Islet of Langerhans (tissue), 1 donor: ENCODE results near the gene RELL1.
"Not testable (repeated sequence)": the region's sequence is repeated elsewhere in the genome, so short reads cannot be mapped to it uniquely, and the experiment has no call there.

Experiments
- FAIRE-seq: peaks from one replicate; lab custom pipeline; 2011; peaks lifted over from hg19 to GRCh38; lab: Jason Lieb, UNC

RELL1 gene

DNA sequence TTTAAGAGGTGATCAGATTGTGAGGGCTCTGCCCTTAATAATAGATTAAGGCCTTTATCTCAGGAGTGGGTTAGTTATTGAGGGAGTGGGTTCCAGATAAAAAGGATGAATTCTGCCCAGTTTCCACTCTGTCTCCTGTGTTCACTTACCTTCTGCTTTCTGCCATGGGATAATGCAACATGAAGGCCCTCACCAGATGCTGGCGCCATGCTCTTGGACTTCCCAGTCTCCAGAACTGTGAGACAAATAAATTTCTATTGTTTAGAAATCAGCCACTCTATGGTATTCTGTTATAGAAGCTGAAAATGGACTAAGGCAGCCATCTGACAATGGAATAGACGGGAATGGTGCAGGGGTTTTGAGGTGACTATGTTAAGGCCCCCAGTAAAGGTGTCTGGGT is 6.9 kb upstream of the RELL1 start:
- no peak for FAIRE-seq

- no peak for FAIRE-seq
These were observed 4.8 kb upstream of the RELL1 start for GRCh38 chr4:37690976-37691375.

DNA sequence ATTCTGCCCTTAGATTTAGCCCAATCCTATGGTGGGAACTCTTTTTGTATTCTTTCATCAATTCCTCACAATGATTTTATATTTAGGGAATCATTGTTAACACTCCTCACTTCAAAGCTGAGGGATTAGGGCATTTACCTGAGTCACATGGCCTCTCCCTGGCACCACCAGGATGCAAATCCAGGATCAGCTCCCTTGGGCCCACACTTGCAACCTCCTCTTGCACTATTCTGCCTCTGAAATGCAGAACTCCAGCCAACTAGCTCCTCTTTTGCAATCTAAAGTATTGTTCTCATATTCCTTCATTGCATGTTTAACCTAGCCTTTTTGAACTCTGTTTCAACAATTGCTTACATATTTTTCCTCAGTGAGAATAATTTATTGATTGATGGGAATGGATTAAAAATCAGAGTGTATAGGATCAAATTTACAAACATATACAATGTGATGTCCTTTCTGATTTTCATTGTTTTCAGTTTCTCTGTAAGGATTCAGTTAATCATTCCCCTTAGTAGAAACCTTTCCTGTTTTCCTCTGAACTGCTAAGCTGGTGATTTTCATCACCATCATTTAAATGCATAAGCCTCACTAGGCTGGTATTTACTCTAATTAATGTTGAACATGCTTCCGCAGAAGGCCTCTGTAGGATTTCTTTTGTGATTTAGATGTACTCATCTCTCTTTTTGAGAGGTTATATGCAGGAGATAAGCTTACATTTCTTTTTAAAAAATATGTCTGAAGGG is 3.3 kb upstream of the RELL1 start:
- FAIRE-seq = peak; percentile 43

DNA sequence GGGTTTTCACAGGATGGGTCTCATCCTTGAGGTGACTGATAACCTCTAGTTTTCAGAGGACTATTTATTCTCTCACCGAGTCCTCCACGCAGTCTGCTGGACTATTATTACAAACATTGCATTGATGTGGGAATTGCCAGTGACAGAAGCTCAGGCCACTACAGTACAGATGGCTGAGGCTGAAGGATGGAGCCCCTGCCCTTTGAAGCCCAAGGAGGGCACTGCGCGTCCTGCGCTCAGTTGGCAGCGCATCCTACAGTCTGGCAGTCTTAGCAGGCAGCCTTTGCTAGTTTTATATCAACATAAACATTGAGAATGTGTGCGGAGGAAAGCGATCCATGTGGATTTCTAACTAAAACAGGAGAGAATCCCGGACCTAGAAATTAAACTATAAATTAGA is 1.5 kb upstream of the RELL1 start:
- no peak for FAIRE-seq

GRCh38 chr4:37687194-37687562 is 1.0 kb upstream of the RELL1 start:
- no peak for FAIRE-seq

GRCh38 chr4:37685823-37686372 is 278 bp downstream of the RELL1 start:
- no peak for FAIRE-seq

DNA sequence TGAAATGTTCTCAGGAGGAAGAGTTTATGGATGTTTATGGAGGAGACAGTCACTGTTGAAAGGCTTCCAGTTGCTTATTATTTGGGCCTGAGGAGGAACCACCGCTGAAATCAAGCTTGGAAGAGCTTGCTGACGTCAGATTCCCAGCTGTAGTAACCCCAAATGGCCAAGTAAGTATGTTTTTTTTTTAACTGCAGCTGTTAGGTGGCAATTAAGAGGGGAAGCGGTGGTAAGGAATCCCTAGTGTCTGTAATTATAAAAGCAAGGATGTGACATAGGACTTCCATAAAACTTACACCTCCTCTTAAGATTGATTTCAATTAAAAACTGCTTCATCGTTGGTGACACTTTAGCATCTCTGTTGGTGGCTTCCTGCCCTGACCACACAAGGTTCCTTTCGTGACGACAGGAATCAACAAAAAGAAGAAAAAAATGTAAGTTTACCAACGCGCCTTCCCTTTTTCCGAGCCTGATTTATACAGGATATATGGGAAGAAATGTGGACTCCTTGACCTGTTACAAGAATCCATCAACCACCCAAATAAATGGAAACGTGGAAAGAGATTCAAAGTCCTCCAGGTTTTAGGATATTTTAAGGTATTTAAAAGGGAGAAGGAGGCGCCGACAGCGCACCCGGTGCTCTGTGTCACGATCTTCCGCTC is 884 bp downstream of the RELL1 start:
- no peak for FAIRE-seq

GRCh38 chr4:37684154-37684553 is 2.0 kb downstream of the RELL1 start:
- FAIRE-seq = no peak

DNA sequence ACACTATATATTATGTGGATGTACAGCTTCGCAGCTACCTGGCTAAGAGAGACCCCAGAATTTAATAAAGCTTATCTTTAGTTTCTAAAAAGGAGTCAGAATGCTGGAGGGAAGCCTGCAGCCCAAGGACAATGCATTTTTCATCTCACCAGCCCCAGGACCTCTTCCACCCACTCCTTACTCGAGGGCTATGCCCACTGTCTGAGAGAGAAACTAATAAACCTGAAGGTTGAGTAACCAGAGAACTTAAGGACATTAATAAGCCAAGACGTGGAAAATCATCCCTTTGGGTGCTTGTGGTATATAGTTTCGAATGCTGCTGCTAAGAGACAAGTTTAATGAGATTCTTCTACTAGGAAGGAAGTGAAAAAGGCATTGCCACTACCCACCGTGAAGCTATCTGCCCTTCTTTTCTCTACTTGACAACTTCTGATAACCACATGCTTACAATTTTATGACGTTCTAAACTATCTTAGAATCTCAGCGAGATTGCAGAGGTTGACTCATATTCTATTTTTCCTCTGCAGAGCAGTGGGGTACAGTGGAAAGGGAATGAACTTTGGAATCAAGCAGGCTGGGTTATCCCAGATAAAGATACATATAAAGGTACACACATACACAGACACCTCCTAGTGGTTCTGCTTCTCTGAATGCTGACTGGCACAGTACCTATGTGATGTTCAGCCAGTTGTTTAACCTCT is 3.3 kb downstream of the RELL1 start:
- FAIRE-seq = no peak

DNA sequence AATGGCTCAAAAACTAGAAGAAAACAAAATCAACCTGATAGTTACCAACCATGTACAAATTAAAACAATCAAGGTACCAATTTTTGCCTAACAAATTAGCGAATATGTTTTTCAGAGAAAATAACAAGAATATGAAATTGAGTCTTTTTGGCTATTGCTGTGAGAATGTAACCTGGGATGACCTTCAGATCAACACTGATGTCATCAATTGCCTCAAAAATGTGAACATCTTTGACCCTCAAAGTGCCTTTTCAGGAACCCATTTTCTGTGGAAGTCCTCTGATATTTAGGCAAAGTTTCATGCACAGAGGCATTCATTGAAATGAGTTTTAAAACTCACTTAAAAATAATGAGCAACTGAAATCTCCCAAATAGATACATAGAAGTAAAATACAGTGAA is 6.1 kb downstream of the RELL1 start:
- FAIRE-seq = no peak

- no peak for FAIRE-seq
These were observed 6.9 kb downstream of the RELL1 start for GRCh38 chr4:37679301-37679700.

- FAIRE-seq = no peak
These were observed 7.6 kb downstream of the RELL1 start for GRCh38 chr4:37678624-37679023.

GRCh38 chr4:37675587-37676290 is 10.4 kb downstream of the RELL1 start:
- no peak for FAIRE-seq

DNA sequence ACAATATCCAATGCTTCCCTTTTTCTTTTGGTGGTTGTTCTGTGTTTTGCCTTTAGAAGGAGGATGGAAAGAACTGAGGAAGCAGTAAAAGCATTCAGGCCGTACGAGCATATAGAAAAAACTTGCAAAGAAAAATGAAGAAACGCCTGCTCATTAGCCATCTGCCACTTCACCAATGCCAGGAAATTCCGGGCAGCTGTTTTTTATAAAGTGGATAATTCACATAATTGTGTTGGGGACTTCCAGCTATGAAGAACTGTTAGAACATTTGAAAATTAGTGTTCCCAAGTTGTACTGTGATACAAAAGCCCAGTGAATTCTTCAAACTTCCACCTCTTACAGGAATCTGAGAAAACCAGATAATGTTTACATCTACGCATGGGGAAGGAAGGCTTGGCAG is 11.7 kb downstream of the RELL1 start:
- no peak for FAIRE-seq

DNA sequence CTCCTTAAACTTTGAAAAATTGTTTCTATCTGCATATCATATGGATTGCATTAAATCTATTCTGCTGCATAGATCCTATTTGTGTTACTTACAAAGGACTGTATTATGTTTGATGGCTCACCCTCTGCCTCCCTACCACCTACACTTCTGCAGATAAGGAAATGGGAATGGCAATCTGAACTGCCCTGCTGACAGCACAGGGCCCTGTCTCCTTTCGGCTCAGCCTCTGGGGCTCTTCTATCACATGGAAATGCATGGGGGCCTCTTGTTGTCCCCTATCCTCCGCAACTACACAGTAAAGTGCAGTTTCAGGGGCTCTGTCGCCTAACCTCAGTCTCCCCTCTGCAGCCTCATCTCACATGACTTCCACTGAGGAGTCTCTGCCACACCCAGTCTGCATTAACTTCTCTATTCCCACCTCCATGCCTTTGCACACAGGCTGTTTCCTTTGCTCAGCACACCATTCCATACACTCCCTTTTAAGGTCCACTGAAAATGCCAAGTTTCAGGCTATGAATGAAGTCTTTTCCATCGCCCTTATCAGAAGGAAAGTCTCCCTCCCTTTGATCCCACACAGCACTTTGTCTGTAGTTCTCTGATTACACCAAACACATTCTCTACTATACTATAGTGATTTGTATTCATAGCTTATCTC is 12.5 kb downstream of the RELL1 start:
- FAIRE-seq = no peak

DNA sequence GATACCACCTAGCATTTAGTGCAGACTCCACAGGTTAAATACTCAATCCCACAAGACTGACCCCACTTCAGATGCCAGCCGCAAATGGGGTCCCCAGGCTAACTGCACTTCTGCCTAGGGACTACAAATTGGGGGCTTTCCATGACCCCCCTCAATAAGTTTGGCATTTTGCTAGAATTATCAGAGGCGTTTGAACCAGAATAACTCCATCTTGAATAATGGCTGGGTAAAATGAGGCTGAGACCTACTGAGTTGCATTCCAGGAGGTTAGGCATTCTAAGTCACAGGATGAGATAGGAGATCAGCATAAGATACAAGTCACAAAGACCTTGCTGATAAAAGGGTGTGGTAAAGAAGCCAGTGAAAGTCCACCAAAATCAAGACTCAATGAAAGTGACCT is 15.1 kb downstream of the RELL1 start:
- FAIRE-seq = no peak

- no peak for FAIRE-seq
These were observed 15.9 kb downstream of the RELL1 start for GRCh38 chr4:37670249-37670648.

- FAIRE-seq = not testable (repeated sequence)
These were observed 17.1 kb downstream of the RELL1 start for GRCh38 chr4:37669124-37669523.

GRCh38 chr4:37667197-37668100 is 18.7 kb downstream of the RELL1 start:
- peak; percentile 41 for FAIRE-seq

DNA sequence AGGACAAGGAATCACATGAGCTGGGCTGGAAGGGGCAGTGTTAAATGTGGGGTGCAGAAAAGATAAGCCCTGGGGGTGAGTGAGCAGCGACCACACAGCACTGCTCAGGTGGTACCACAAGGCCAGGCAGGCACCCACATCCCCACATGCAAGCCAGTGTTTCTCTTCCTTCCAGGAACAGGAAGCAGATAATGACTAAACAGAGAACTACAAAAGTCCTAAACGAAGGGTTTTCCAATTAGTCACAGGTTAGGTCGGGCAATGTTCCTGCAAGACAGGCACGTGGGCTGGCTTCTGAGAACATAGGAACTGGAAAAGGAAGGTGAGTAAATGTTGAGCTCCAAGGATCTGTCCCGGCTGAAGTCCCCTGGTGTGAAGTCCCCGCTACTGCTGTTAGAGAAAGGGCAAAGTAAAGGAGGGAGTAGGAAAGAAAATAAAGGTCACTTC is 19.5 kb downstream of the RELL1 start:
- FAIRE-seq = no peak
